HG03108 (cell line): ENCODE measurements around the gene CDC42BPB.
"Not testable (repeated sequence)": the region's sequence is repeated elsewhere in the genome, so short reads cannot be mapped to it uniquely, and the experiment has no call there.

Source experiments
- ATAC-seq: cut with Tn5 transposase; IDR thresholded peaks from one replicate; pipeline ENCODE4 v1.9.1; 2021; ENCODE audit warnings: moderate library complexity; ENCODE audit not compliant: unreplicated experiment

CDC42BPB gene

GRCh38 chr14:103047453-103047852, 9.9 kb downstream of the CDC42BPB start:
- not testable (repeated sequence) for ATAC-seq

GRCh38 chr14:103045371-103045869, 11.9 kb downstream of the CDC42BPB start:
- no peak for ATAC-seq

- ATAC-seq = no peak
Measured at GRCh38 chr14:103043257-103044015, 13.9 kb downstream of the CDC42BPB start.

GRCh38 chr14:103041464-103041863, 15.9 kb downstream of the CDC42BPB start:
- no peak for ATAC-seq

GRCh38 chr14:103033681-103034096, 23.7 kb downstream of the CDC42BPB start:
- ATAC-seq = no peak

- ATAC-seq = no peak
Measured at GRCh38 chr14:103031956-103032355, 25.4 kb downstream of the CDC42BPB start.

GRCh38 chr14:103031566-103031911, 25.8 kb downstream of the CDC42BPB start:
- no peak for ATAC-seq

GRCh38 chr14:103030741-103031565, 26.4 kb downstream of the CDC42BPB start:
- no peak for ATAC-seq

GRCh38 chr14:103029936-103030335, 27.4 kb downstream of the CDC42BPB start:
- no peak for ATAC-seq

GRCh38 chr14:103028772-103029171, 28.6 kb downstream of the CDC42BPB start:
- no peak for ATAC-seq

- no peak for ATAC-seq
Measured at GRCh38 chr14:103028161-103028767, 29.1 kb downstream of the CDC42BPB start.

GRCh38 chr14:103027451-103027850, 29.9 kb downstream of the CDC42BPB start:
- ATAC-seq = no peak

- ATAC-seq = no peak
Measured at GRCh38 chr14:103026988-103027387, 30.4 kb downstream of the CDC42BPB start.

- ATAC-seq = not testable (repeated sequence)
Measured at GRCh38 chr14:103026196-103026595, 31.2 kb downstream of the CDC42BPB start.

GRCh38 chr14:103023881-103024473, 33.4 kb downstream of the CDC42BPB start:
- no peak for ATAC-seq

- no peak for ATAC-seq
Measured at GRCh38 chr14:103022685-103023044, 34.7 kb downstream of the CDC42BPB start.

GRCh38 chr14:103022002-103022684, 35.2 kb downstream of the CDC42BPB start:
- ATAC-seq = no peak

- no peak for ATAC-seq
Measured at GRCh38 chr14:103021684-103022001, 35.7 kb downstream of the CDC42BPB start.

GRCh38 chr14:103020271-103021170, 36.8 kb downstream of the CDC42BPB start:
- ATAC-seq = no peak

GRCh38 chr14:103019826-103020225, 37.5 kb downstream of the CDC42BPB start:
- no peak for ATAC-seq
